Right ventricle myocardium superior (tissue), 1 donor: Measurements from ENCODE around the gene SSR1. TPM values are rescaled to one million over a fixed set of nuclear protein-coding genes. Genes with fewer than 3 reads are reported as not detected.

Experiments used
- ATAC-seq: fragments of 200-7000 bp; cut with Tn5 transposase; one replicate; pipeline ENCODE4 v1.9.1; 2020; ENCODE audit warnings: mild to moderate bottlenecking; ENCODE audit not compliant: poor library complexity
- DNase-seq: peaks from one replicate; pipeline ENCODE4 v3.0.0-alpha.2; 2020
- intact Hi-C: fragments of 100-400 bp; cut with DNase I; formaldehyde crosslinking; loops from one replicate; pipeline ENCODE4 v1.11.2; 2022
- total RNA-seq: library from RNA; stranded (reverse); fragmentation: NEBNext Ultra II Directional; extraction: Animal tissue kit (Norgen Biotek cat#: 25700); gene quantifications from one replicate; pipeline ENCODE4 v1.2.1, GENCODE V29; 2021
- donor health status: DM: no; HTN: yes; CAD: no; lungs with severe emphysema.

SSR1 gene
- total RNA-seq, 1 donor from 2014 or later, result 47.5 TPM

- DNase-seq, result no peak
- no peak for ATAC-seq
- intact Hi-C loops, result loop anchor here (10.0 kb wide), 1 partner anchor 675 kb away; no protein-coding TSS in a partner anchor
These were observed 63.6 kb downstream of the SSR1 start for GRCh38 chr6:7249391-7249790.

DNA sequence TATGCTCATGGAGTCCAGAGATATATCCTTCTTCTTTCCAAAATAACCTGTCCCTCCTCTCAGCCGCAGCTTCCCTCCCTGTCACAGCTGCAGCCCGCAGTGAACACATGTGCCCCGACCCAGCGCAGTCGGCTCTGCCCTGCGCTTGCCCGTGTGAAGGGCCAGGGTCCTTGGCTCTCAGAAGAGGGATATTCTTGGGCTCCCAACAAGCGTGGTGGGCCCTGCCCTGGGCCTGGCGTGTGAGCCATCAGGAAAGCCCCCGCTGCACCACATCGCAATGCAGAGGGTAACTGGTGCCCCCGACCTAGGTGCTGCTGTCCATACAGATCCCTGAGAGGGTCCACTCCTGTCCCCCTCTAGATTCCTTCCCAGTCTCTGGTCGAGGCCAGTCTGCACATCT, 65.2 kb downstream of the SSR1 start:
- intact Hi-C loops, result loop anchor here (10.0 kb wide), 1 partner anchor 673 kb away; no protein-coding TSS in a partner anchor
- ATAC-seq, result no peak
- DNase-seq, result no peak

GRCh38 chr6:7247179-7247456, 65.9 kb downstream of the SSR1 start:
- ATAC-seq (no peak), DNase-seq (no peak)
- intact Hi-C loops, result loop anchor here (10.0 kb wide), 1 partner anchor 672 kb away; no protein-coding TSS in a partner anchor

DNA sequence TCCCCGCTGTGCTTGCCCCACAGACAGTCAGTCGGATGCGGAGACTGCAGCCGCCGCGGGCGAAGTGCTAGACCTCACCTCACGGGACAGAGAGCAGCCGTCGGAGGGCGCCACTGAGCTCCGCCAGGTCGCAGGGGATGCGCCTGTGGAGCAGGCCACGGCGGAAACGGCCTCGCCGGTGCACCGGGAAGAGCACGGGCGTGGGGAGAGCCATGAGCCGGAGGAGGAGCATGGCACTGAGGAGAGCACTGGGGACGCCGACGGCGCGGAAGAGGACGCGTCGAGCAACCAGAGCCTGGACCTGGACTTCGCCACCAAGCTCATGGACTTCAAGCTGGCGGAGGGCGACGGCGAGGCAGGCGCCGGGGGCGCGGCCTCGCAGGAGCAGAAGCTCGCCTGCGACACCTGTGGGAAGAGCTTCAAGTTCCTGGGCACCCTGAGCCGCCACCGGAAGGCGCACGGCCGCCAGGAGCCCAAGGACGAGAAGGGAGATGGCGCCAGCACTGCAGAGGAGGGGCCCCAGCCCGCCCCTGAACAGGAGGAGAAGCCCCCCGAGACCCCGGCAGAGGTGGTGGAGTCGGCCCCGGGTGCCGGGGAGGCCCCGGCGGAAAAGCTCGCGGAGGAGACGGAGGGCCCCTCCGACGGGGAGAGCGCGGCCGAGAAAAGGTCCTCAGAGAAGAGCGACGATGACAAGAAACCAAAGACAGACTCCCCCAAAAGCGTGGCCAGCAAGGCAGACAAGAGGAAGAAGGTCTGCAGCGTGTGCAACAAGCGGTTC, 66.4 kb downstream of the SSR1 start:
- no peak for ATAC-seq
- intact Hi-C loops, result loop anchor here (10.0 kb wide), 1 partner anchor 672 kb away; no protein-coding TSS in a partner anchor
- no peak for DNase-seq

- DNase-seq (no peak), ATAC-seq (no peak)
- intact Hi-C loops, result loop anchor here (10.0 kb wide), 1 partner anchor 671 kb away; no protein-coding TSS in a partner anchor
These were observed 67.2 kb downstream of the SSR1 start for GRCh38 chr6:7245668-7246393.

- intact Hi-C loops, result loop anchor here (5.0 to 10.0 kb wide), 3 partner anchors 521 to 669 kb away; no protein-coding TSS in a partner anchor
- no peak for DNase-seq
- ATAC-seq, result peak; percentile 67
These were observed 69.6 kb downstream of the SSR1 start for GRCh38 chr6:7243179-7243981.

- ATAC-seq (no peak), DNase-seq (no peak)
These were observed 70.2 kb downstream of the SSR1 start for GRCh38 chr6:7242835-7243178.

DNA sequence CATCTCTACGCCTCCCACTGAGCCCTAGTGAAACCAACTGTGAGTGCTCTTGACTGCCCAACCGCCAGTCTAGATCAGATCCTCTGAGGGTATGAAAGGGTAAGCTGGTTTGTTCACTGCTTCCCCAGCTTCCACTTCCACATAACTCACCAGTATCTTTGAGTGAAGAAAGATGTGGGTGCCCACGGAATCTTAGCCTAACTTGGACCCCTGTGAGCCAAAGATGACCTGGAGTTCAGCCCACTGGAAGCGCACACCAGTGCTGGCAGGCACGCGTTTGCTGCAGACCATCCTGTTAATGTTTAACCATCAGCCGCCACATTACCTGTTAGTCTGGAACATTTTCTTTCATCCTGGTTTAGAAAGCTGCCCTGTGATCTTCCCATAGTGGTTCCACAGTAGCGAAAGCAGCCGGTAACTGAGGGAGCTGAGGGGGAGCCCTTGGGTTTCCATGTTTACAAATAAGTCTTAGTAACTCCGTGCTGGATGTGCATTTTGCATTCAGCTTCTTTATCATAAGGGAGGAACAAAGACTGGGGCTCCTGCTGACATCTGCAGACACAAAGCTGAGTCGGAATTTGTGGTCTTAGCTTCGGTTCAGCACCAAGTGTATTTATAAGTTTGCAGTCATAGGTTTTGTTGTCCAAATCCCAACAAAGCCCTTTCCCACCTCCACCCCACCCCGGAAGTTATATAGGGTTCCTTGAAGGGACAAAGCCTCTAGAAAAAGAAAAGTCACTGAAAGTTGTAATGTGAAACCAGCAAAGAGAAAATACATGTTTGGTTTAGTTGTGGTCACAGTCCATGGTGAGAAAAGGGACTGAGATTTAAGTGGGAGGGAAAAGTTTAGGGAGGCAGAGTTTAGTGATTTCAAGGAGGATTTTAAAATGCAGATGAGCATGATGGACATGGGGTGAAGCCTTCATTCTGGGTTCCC, 71.0 kb downstream of the SSR1 start:
- DNase-seq (no peak), ATAC-seq (no peak)
- intact Hi-C loops, result loop anchor here (5.0 to 10.0 kb wide), 3 partner anchors 520 to 667 kb away; no protein-coding TSS in a partner anchor

More at GRCh38 chr6:7242835-7243178, 70.2 kb downstream of the SSR1 start:
- intact Hi-C loops, result loop anchor here (5.0 to 10.0 kb wide), 3 partner anchors 521 to 668 kb away; no protein-coding TSS in a partner anchor

GRCh38 chr6:7241160-7241559, 71.8 kb downstream of the SSR1 start:
- DNase-seq, result no peak
- ATAC-seq, result no peak
- intact Hi-C loops, result loop anchor here (5.0 to 10.0 kb wide), 3 partner anchors 519 to 666 kb away; no protein-coding TSS in a partner anchor

DNA sequence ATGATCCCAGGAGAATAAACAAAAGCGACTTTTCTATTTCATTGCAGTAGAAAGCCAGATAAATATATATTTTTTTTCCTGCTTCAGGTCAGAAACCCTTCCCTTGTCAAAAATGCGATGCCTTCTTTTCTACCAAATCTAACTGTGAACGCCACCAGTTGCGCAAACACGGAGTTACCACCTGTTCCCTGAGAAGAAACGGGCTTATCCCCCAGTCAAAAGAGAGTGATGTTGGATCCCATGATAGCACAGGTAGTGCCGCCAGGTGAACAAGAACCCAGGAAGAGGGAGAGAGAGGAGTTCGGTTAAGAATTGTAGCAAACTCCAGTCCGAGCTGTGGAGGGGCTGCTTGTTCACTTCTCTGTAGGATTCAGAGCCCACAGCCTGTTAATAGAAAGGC, 72.6 kb downstream of the SSR1 start:
- no peak for ATAC-seq
- DNase-seq, result no peak
- intact Hi-C loops, result loop anchor here (5.0 to 10.0 kb wide), 3 partner anchors 518 to 666 kb away; no protein-coding TSS in a partner anchor

DNA sequence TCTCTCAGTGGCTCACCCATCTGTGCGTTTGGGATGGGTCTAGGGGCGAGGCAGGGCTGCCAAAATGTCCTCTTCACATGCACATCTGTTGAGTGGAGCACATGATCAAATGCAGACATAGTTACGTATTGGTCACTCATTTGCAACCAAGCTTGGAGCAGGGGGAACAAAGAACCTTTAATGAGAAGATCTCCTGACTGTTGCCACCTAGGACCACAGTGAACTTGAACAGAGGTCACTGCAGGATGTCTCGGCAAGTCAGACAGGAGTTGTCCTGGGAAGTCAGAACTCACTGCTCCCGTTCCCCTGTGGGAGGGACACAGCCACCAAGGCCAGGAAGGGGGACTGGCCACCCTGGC, 73.4 kb downstream of the SSR1 start:
- intact Hi-C loops, result loop anchor here (10.0 kb wide), 1 partner anchor 135 kb away; the partner anchor contains the start of gene RREB1
- ATAC-seq, result no peak
- DNase-seq, result no peak

- peak; percentile 94 for DNase-seq
These were observed 74.0 kb downstream of the SSR1 start for GRCh38 chr6:7238900-7239589.

GRCh38 chr6:7238526-7238899, 74.5 kb downstream of the SSR1 start:
- no peak for DNase-seq

More at GRCh38 chr6:7238900-7239589, 74.0 kb downstream of the SSR1 start:
- peak; percentile 79 for ATAC-seq
- intact Hi-C loops, result loop anchor here (10.0 kb wide), 1 partner anchor 134 kb away; the partner anchor contains the start of gene RREB1

DNA sequence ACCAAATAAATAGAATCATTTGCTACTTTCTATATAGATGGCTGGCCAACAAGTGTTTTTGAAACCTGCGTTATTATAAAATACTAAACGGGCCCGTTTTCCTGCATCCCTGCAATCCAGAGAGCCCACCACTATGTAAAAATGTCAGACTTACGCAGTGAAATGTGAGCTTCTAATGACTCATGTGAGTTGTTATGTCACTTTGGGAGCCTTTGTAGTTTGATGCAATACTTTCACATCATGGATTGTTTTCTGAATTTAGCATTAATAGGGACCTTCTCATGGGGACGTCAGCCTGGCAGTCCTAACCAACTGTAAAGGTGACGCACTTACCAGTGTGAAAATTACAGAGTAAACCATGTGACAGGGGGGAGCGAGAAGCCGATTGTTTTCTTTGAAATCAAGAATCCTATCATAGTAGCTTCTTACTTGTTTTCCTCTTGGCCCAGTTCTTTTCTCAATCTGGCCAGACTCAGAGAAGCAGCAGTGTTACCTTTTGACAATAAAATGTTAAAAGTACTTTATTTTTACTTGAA, 75.3 kb downstream of the SSR1 start:
- intact Hi-C loops, result loop anchor here (10.0 kb wide), 1 partner anchor 133 kb away; the partner anchor contains the start of gene RREB1
- DNase-seq (no peak), ATAC-seq (no peak)

More at GRCh38 chr6:7238526-7238899, 74.5 kb downstream of the SSR1 start:
- intact Hi-C loops, result loop anchor here (10.0 kb wide), 1 partner anchor 134 kb away; the partner anchor contains the start of gene RREB1
- no peak for ATAC-seq

DNA sequence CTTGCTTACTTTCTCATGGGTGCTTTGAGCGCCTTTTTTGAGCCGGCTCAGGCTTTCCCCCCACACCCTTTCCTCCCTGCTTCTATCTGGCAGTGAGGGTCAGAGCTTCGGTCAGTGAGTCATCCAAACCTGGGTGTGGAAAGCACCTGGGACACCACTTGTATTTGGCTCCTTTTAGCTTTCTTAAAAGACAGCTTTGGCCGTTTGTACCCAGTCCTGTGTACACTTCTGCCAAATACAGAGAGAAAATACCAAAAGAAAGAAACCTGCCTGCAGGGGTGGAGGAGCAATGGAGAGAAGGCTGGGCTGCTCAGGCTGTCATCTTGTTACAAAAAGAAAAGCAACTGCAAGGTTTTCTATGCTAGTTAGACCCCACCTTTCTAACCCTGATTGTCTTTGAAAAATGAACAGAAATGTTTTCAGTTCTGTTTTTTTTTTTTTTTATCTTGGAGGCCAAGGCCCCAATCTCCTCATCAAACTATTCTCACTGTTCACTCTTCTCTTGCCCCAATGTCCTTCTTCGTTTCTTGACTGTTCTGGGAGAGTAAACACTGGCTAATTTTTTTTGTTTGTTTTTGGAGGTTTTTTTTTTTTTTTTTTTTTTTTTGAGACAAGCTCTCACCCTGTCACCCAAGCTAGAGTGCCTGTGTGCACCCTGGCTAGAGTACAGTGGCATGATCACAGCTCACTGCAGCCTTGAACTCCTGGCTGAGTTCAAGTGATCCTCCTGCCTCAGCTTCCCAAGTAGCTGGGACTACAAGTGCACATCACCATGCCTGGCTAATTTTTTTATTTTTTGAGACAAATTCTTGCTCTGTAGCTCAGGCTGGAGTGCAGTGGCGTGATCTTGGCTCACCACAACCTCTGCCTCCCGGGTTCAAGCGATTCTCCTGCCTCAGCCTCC, 76.4 kb downstream of the SSR1 start:
- DNase-seq (no peak), ATAC-seq (no peak)
- intact Hi-C loops, result loop anchor here (10.0 kb wide), 1 partner anchor 132 kb away; the partner anchor contains the start of gene RREB1
